SK-N-MC (cell line): Measurements from ENCODE around the gene GPC1.

Experiments
- EZH2 ChIP-seq: fragments of 200-600 bp; sonication (generic); IDR thresholded peaks from one replicate; pipeline ENCODE4 v1.6.1; 2017; ENCODE audit warnings: antibody characterized with exemption
- POLR2AphosphoS5 ChIP-seq: IDR thresholded peaks from 2 replicates; pipeline ENCODE4 v1.6.1; 2012; ENCODE audit warnings: mild to moderate bottlenecking, low read depth, low read length, borderline replicate concordance

GRCh38 chr2:240390091-240391073 is 45.1 kb upstream of the GPC1 start:
- TF ChIP-seq EZH2 (no peak), POLR2AphosphoS5 (no peak)
